ENCODE data around the gene MAP3K7CL. TPM values are rescaled to one million over a fixed set of nuclear protein-coding genes. Genes with fewer than 3 reads are reported as not detected.

Gene MAP3K7CL
- total and polyA plus RNA-seq, 2 of the 8 experiments (the other 6 are each of a cell fraction or from before 2014, with no cell fraction given): not detected

DNA sequence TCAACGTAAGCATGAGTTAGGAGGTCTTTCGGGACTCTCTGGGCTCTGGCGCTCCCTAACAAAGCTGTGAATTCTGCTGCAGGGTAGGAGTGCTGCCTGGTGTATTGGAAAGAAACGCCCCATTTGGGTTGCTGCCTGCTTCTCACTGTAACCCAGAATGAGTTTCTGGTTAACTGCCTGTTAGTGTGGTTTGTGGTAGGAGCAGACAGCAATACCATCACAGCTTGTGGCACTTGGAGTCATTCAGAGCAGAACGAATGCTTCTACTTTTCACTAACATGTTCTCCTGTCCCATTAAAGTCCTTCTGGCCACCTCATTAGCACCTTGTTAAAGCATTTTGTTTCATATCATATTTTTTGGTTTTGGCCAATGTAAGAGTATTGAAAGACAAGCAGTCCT lies 18.1 kb downstream of the MAP3K7CL start:
- no peak overlapping the region for H3K4me2 ChIP-seq (ENCODE audit: insufficient read depth in 1 of 2, low read depth in 2 of 2, low read length in 2 of 2)
- CTCF ChIA-PET (ENCODE audit: partially characterized antibody): interaction anchor here (2.0 kb wide), 1 partner anchor 16 kb away, joined by 4 read pairs; no protein-coding TSS in a partner anchor

More for the DNA sequence above, 18.1 kb downstream of the MAP3K7CL start:
- Histone ChIP-seq H3K9me3 (ENCODE audit: insufficient read depth in 2 of 2, low read depth in 1 of 2, low read length in 1 of 2) (no peaks in the 10 kb centered on the region), H3K79me1 (ENCODE audit: low read depth, low read length) (no peaks in the 10 kb centered on the region), H4K5ac (ENCODE audit: insufficient read length, low read depth, low read length) (no peak overlapping the region), H3K36me3 (ENCODE audit: control insufficient read depth in 2 of 4, insufficient read depth in 4 of 4, low read length in 3 of 4) (no peaks in the 10 kb centered on the region), H3K56ac (replicated peaks; ENCODE audit: insufficient read length, low read depth, low read length) (no peak overlapping the region), H2BK20ac (ENCODE audit: low read length) (no peak overlapping the region), H2BK15ac (ENCODE audit: low read length) (no peak overlapping the region), H3K79me2 (ENCODE audit: control insufficient read depth in 1 of 2, insufficient read depth in 2 of 2, low read length in 2 of 2) (no peaks in the 10 kb centered on the region), H3K23ac (ENCODE audit: insufficient read length) (no peak overlapping the region), H3K18ac (ENCODE audit: extremely low read depth, low read length) (no peak overlapping the region), H3K4ac (replicated peaks; ENCODE audit: insufficient read length, low read depth, low read length) (no peak overlapping the region), H2AK5ac (ENCODE audit: low read depth, low read length) (no peak overlapping the region), H3K4me1 (replicated peaks in 1 of 4; ENCODE audit: control insufficient read depth in 3 of 4, insufficient read depth in 4 of 4, low read length in 3 of 4) (no peaks in the 10 kb centered on the region), H3K9ac (replicated peaks in 1 of 4; ENCODE audit: extremely low read depth in 1 of 4, low read depth in 3 of 4, low read length in 3 of 4) (no peak overlapping the region), H3K23me2 (ENCODE audit: low read depth, low read length) (no peaks in the 10 kb centered on the region), H2AFZ (ENCODE audit: low read length) (no peak overlapping the region), H3K27ac (ENCODE audit: low read depth, low read length) (no peak overlapping the region), H3K4me3 (ENCODE audit: extremely low read depth in 1 of 4, insufficient read depth in 2 of 4, low read depth in 3 of 4, low read length in 4 of 4) (no peak overlapping the region), H4K20me1 (replicated peaks in 1 of 2; ENCODE audit: control insufficient read depth in 1 of 2, insufficient read depth in 2 of 2, low read length in 2 of 2) (no peaks in the 10 kb centered on the region), H2BK5ac (ENCODE audit: low read depth, low read length) (no peak overlapping the region), H2BK120ac (replicated peaks; ENCODE audit: low read depth, low read length) (no peak overlapping the region), H3K27me3 (replicated peaks in 1 of 4; ENCODE audit: control insufficient read depth in 3 of 4, extremely low read depth in 1 of 4, insufficient read depth in 3 of 4, low read length in 3 of 4) (no peaks in the 10 kb centered on the region), H4K8ac (ENCODE audit: extremely low read depth, insufficient read depth, low read length) (no peak overlapping the region), H4K91ac (replicated peaks; ENCODE audit: insufficient read length, low read length) (no peak overlapping the region), H3K14ac (ENCODE audit: insufficient read length) (no peak overlapping the region), H2BK12ac (ENCODE audit: low read depth, low read length) (no peak overlapping the region)
- DNase-seq (ENCODE audit: low read depth in 1 of 2, low spot score in 2 of 2) (no peak), FAIRE-seq (no peak)
- TF ChIP-seq SP2 (IDR thresholded peaks at IDR 0.05; ENCODE audit: low read length) (no peak), CREB1 (IDR thresholded peaks at IDR 0.05) (no peak)
- POLR2A ChIA-PET (ENCODE audit: partially characterized antibody): no interaction called here
- WGBS, 2 experiments (ENCODE audit: extremely low coverage in 1 of 2, insufficient coverage in 1 of 2, insufficient read length in 1 of 2, insufficient replicate concordance in 2 of 2, low coverage in 1 of 2, low lambda C conversion rate in 2 of 2, missing lambda C conversion rate in 1 of 2): 91% methylated on average over 5 of the region's 5 CpGs; no CpG with 5 or more reads in 1 of the 2 experiments
